Activated CD4-positive, alpha-beta T cell treated with anti-CD3 and anti-CD28 coated beads for 48 hours (primary cell): ENCODE data around the gene RNF157.
"Not testable (repeated sequence)": the region's sequence is repeated elsewhere in the genome, so short reads cannot be mapped to it uniquely, and the experiment has no call there.

ENCODE experiments used
- DNase-seq: peaks from one replicate; pipeline ENCODE4 v3.0.0-alpha.2; 2020

The RNF157 gene

DNA sequence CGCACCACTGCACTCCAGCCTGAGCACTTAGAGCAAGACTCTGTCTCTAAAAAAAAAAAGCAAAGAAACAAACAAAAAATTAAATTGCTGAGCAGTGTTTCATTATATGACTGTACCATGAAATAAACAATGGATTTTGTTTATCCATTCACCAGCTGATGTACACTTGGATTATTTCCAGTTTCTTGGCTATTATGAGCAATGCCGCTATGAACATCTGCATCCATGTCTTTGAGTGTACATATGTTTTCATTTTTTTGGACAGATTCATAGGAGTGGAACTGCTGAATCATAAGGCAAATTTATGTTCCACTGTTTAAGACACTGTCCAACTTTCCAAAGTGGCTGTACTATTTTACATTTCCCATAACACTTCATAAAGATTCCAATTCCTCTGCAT is 8.0 kb downstream of the RNF157 start:
- DNase-seq, result no peak

- not testable (repeated sequence) for DNase-seq
Observed at GRCh38 chr17:76226749-76227148, 13.5 kb downstream of the RNF157 start.

- not testable (repeated sequence) for DNase-seq
Observed at GRCh38 chr17:76225373-76226086, 14.8 kb downstream of the RNF157 start.

GRCh38 chr17:76223802-76224201 is 16.5 kb downstream of the RNF157 start:
- no peak for DNase-seq

GRCh38 chr17:76219670-76220383 is 20.5 kb downstream of the RNF157 start:
- no peak for DNase-seq

- DNase-seq, result no peak
Observed at GRCh38 chr17:76217081-76217480, 23.2 kb downstream of the RNF157 start.

DNA sequence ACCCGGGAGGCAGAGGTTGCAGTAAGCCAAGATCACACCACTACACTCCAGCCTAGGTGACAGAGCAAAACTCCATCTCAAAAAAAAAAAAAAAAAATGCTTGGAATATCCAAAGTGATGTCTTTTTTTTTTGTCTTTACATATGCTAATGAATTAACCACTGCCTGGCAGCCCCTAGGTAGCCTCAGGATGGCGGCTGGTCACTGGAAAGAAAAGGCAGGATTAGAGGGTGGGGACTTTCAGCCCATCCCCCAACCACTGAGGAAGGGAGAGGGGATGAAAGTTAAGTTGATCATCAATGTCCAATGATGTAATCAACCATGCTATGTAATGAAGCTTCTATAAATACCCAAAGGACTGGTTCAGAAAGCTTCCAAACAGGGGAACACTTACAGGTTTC is 26.8 kb downstream of the RNF157 start:
- DNase-seq, result no peak

DNA sequence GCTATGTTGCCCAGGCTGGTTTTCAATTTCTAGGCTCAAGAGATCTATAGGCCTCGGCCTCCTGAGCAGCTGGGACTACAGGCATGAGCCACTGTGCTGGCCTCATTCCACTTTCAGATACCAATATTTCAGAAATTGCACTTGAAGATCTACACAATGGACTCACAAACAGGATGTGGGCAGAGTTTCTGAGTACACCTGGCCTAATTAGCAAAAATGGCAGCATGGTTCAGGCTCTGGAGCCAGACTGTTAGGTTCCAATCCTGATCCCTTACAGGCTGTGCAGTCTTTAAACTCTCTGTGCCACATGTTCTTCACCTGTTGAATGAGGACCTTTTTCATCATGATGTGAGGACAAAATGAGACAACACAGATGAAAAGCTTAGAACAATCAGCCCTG is 32.2 kb downstream of the RNF157 start:
- DNase-seq, result no peak

GRCh38 chr17:76207275-76208059 is 32.8 kb downstream of the RNF157 start:
- no peak for DNase-seq

- not testable (repeated sequence) for DNase-seq
Observed at GRCh38 chr17:76205542-76206144, 34.6 kb downstream of the RNF157 start.

DNA sequence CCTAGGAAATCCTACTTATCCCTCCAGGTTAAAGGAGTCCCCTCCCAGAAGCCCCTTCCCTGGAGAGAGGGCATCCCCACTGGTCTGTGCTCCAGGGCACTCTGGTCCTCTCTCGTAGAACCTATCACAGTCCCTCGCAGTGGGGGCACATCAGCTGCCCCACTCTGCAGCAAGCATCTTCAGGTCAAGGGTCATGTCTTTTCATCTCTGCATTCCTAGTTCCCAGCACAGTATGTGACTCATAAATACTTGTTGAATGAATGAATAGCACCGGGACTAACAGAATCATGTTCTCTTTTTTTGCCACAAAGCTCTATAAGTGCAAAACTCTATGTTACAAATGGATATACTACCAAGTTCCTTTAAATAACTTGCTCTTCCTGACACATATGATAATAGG is 36.0 kb downstream of the RNF157 start:
- no peak for DNase-seq

- DNase-seq, result peak; percentile 43
Observed at GRCh38 chr17:76200354-76200753, 39.9 kb downstream of the RNF157 start.

DNA sequence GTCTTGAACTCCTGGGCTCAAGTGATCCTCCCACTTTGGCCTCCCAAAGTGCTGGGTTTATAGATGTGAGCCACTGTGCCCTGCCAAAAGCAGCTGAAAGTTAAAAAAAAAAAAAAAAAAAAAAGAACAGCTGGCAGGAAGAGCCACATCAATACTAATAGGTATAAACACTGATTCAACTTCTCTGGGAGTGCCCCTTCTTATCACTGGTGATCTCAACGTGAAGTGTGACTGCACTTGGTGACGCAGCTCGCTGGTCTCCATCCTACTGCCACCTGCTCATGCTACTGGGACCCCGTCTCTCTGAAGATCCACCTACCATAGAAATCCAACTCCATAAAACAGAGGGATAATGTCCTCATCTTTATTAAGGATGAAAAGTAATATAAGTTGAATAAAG is 40.8 kb downstream of the RNF157 start:
- peak; percentile 77 for DNase-seq

- DNase-seq, result peak; percentile 43
Observed at GRCh38 chr17:76198702-76199101, 41.6 kb downstream of the RNF157 start.

DNA sequence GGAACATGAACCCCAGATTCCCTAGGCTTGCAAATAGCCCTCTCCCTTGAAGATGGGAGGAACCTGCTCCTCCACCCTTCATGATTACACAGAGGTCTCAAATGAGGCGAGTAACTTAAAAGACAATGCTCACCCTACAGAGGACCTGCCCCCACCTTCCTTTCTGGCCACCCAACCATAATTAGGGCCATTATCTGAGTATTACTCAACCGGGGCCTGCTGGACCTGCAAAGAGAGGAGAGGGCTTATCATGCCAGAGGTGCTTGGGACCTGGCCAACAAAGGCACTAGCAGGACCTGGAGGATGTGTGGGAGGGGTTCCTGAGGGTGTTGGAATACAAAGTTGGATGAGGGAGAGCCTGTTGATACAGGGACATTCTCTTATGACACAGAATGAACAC is 42.4 kb downstream of the RNF157 start:
- DNase-seq, result no peak

DNA sequence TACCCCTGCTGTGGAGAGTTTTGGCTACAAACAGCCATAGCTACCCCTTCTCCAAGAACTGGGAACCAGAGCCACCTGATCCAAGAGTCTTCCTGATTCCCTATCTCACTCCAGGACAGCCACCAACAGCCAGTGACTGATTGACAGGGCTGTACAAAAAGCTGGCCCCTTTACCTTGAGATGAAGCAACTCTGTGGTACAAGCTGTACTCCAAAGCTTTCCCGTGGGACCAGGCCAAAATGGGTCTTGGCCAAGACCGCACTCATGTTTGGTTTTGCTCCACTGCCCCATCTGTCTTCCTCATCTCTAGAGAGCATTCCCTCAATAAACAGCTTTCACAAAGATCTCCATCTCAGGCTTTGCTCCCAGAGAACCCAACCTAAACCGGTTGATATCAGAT is 43.6 kb downstream of the RNF157 start:
- no peak for DNase-seq

DNA sequence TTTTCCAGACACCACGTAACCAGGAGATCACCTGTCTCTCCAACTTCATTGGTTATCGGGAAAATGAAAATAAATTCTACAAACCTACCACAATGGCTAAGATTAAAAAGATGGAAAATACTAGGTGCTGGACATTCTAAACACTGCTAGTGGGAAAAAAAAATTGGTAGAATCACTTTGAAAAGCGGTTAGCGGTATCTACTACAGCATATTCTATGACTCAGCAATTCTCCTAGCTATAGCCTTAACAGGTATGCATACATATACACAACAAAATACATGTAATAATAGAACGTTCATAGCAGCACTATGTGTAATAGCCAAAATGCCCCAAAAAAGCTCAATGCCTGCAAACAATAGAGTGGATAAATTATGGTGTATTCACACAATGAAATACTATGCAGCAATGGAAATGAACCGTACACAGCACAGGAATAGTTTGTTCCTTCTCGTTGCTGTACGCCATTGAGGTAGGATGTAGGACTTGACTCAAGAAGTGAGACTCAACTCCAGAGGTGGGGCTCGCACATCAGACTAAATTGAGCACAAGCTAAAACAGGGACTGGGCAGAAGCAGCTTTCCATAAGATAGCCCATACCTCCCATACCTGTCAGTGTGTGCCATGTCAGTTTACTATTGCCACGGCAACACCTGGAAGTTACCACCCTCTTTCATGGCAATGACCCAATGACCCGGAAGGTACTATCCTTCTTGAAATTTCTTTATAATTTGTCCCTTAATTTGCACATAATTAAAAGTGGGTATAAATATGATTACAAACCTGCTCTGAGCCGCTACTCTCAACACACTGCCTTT is 44.8 kb downstream of the RNF157 start:
- DNase-seq, result no peak

- DNase-seq, result peak; percentile 40
Observed at GRCh38 chr17:76193591-76193990, 46.7 kb downstream of the RNF157 start.

DNA sequence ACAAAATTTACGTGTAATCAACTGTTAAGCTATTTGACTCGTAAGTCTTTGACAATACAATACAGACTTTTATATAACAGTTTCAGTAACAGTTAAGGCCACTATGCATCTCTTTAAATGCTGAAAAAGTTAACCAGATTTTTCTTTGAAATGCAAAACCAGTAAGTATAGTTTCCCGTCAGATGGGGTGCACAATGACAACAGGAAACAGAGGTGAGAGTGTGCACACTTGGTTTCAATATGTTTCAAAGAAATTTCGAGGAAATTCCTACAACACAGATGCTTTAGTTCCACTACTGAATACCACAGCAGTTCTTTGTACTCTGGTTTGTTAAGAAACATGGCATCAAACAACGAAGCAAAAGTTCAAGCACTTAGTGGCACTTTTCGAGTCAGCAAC is 48.4 kb downstream of the RNF157 start:
- DNase-seq, result peak; percentile 51

DNA sequence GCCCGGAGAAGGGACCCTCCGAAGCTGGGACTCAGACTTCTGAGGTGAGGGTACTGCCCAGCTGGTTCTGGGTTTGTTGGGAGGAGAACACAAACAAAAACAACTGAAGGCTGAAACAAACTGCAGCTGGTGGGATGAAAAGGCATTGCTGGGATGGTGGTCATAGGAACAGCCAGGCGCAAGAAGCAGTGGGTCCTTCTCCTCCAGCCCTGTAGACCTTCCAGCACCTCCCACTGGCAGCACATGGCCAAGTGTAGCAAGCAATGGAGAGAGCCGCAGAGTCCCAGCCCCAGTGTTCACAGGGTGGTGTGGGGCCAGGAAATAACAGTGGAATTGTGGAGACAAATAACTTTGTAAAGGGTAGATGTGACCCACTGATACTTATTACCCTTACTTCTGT is 50.6 kb downstream of the RNF157 start:
- no peak for DNase-seq

DNA sequence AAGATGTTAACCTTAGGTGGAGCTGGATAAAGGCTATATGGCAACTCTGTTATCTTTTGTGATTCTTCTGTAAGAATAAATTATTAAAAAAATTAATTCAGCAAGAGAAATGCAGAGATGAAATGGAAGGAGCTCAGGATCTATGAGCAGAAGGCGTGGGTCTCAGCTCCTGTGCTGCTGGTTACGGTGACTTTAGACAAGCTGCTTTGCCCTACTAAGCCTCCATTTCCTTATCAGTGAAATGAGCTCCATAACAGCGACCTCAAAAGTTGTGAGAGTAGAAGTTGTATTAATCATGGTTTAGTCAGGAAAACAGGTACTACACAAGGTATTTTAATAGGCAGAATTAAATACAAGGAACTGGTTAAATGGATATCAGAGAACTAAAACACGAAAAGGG is 51.0 kb downstream of the RNF157 start:
- DNase-seq, result no peak

DNA sequence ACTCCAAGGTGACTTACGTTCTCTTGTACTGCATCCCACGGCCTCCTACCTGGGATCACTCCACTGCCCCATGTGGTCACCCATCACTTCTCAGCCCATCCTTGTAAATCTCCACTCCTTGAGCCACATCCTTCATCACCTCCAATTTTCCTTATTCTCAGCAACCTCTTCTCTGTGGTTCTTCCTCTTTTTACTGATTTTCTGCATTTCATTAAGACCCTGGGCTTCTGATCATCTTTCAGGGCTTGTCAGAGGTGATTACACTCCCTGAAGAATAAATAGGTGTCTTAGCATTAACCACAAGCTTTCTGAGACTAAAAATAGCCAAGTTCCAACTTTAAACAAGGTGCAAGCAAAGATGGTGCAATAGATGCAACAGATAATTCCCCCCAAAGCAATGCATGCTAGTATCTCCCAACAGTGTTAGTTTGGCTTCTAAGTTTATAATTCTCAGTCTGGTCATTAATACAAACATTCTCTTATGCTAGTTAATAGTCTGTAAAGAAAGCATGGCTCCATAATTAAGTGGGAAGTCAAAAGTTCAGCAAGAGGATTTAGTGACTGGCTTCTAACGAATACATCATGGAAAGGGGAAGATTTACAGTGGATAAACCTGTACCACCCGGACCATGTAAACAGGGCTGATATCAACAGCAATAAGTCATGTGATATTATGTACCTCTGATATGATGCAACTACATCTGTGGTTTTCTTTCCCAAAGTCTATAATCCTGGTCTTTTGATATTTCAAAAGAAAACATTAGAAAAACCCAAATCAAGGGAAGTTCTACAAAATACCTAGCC is 51.9 kb downstream of the RNF157 start:
- DNase-seq, result no peak
